Brain pericyte (primary cell): Measurements from ENCODE around the gene SORCS2.
A peak's percentile ranks its signal among the peaks of the same experiment; 100 is the strongest.

Experiments
- DNase-seq: peaks from one replicate; pipeline ENCODE4 v3.0.0-alpha.2; 2012; ENCODE audit warnings: low read depth, low spot score

The SORCS2 gene

DNA sequence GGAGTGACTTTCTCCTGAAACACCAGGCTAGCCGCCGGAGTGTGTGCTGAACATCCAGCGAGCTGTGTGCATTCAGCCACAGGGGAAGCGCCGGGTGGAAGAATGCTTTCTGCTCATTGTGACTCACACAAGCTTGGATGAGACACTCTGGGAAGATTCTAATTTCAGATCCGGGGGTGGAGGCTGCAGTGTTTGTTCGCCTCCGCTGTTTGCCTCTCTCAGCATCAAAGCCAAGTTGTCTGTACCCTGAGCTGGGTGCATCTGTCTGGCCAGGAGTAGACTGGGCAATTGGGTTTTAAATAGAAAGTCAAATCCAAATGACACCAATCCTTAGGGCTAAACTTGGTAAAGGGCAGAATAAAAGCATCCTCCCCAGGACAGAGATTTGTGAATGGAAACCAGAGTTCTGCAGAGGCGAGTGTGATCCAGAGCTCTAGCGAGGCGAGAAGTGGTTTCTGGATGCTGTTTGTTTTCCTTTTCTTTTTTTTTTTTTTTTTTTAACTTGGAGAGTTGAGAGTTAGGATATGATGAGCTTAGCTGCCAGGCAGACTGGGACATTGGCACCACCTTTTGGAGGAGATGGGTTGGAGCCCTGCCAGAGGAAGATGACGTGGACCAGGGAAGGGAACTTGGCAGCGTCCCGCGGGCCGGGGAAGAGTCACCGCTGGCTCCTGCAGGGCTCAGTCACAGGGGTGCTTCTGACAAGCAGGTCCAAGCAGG, 438.4 kb downstream of the SORCS2 start:
- DNase-seq, result peak; percentile 64

DNA sequence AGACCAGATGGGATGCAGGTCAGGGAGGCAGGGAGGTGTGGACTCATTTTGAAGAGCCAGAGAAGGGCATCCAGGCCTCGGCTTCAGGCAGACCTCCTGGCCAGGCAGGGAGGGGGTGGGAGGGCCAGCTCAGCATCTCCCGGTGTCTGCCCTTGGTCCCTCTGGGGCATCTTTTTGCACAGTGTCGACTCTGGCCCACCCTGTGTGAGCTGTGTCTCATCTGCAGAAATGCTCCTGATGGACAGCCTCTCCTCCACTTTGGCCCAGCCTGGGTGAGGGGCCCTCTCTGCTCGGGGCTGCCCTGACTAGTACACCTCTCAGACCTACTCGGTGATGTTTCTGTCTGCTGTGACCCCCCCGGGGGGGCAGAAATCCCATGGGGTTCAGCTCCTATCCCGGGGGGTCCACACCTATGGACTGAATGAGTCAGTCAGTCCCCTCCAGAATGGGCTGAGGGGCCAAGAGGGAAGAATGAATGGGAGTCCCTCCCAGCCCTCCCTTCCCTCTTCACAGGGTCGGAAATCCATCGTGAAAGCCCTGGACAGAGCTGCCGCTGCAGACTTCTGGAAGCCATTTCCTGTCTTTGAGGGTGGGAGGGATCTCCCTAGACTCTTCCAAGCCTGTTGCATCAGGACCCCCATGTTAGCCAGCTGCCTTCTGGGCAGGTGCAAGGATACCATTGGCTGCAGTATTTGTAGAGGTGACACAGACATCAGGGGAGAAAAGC, 439.1 kb downstream of the SORCS2 start:
- DNase-seq, result no peak

DNA sequence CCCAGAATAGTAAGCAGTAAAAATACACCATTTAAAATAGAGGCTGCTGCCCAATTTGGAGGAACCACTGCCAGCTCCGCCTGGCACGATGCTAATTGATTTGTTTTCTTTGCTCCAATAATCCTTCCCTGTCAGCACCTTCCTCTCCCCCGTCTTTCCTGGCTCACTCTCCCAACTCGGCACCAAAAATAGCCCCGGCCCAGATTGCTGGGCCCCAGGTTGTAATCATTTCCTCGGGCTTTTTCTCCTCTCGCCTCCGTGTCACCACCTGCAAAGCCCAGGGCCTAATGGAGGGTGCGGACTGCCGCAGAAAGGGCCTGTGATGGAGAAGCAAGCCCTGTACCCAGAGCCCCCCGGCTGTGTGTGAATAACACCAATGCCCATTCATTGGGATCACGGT, 440.0 kb downstream of the SORCS2 start:
- DNase-seq, result no peak

DNA sequence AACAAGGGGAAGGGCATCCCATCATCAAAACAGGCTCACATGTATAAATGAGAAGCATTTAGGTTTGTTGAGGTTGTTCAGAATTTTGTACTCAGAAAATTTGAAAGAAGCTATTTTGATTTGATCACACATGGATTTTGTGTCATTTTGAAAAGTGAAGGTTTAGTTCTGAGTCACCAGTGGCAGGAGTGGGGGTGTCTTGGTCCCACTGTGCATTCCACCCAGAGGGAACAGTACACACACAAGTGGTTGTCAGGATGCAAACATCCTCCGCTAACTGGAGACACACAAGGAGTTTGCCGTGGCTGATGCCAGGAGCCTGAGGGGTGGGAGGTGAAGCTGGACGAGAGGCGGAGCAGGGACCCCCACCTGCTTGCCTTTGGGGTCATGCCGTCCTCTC, 440.6 kb downstream of the SORCS2 start:
- no peak for DNase-seq

DNA sequence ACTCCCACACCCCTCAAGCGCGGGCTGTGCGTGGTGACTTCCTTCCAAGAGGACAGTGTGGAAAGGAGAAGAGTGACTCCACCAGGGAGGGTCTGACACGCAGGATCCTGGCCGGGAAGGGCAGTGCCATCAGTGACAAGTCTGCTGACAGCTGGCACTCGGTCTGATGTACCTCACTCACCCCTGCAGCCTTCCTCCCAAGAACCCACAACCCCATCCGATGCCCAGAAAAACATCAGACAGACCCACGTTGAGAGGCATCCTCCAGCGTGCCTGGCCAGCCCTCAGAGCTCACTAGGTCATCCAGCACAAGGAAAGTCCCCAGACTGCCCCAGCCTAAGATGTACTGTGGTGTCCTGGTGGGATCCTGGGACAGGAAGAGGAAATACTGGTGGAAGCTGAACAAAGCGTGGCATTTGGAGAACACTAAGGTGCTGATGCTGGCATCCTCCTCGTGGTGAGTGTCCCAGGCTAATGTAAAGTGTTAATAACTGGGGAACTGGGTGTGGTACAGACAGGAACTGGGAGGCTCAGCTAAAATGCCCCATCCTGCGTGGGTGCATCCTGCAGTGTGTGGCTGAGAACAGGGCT, 442.4 kb downstream of the SORCS2 start:
- DNase-seq, result no peak

DNA sequence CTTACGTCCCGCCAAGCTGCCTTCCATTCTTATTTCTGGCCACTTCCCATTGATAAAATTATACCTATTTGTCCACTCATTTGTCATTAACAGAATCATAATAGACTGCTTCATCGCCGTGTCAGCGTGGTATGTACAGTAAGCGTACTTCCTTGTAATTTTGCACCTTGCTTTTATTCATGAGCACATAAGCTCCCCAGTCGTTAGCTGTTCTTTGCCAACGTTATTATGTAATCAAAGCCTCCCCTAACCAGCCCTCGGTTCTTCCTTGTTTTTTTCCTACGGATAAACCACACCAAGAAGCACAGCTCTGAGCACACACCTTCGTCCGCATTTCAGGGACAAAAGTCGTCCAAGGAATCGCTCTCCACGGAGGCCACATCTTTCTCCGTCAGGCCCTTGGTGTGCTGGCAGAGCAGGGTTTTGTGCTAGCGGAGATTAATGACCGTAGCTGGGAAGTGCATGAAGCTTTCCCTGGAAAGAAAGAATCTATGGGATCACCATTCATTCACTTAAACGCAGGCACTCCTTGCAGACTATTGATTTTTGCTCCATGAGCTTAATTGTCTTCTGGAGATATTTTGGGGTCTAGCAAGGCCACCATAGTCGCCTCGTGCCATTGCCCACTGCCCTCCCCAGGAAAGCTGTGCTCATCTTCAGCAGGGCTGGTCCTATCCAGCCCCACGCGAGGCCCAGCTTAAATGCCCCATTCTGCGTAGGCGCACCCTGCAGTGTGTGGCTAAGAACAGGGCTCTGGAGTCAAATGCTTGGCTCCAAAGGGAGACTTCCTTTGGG, 443.3 kb downstream of the SORCS2 start:
- DNase-seq, result no peak

DNA sequence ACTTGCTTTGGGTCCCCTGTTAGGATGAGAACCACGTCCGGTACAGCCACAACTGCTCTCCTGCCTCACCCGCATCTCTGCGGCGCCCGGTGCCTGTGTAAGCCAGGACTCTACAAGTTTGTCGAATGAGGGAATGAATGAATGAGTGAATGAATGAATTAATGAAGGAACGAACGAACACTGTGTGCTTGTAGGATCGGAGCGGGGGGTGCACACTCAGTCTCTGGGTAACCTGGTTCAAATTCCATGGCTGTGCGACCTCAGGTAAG, 443.8 kb downstream of the SORCS2 start:
- no peak for DNase-seq

DNA sequence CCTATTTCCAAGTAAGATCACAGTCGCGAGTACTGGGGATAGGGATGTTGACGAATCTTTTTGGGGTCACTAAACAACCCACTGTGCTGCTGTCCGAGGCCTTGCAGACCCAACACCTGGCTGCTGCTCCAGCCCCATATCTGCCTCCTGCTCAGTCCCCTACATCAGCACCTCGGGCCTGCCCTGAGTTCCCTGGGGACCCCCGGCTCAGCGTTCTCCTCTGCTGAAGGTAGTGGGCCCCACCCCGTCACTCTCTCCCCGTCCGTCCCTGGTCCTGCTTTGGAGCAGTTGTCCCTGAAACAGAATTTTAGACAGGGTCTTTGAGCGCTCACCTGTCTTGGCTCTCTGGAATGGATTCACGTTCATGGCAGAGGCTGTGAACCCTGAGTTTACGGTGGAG, 444.8 kb downstream of the SORCS2 start:
- no peak for DNase-seq

DNA sequence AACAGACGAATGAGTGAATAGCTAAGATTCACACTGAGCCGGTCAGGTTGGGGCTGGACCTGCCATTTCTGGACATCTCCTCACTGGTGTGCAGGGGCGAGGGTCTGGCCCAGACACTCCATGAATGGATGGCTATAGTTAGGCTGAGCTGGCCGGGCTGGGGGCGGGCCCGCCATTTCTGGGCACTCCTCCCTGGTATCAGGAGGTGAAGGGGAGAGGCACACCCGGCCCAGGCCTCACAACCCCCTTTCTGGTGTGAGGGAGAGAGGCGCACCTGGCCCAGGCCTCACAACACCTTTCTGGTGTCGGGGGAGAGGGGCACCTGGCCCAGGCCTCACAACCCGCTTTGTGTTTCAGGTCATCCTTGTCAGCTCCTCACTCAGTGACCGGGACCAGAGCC, 445.6 kb downstream of the SORCS2 start:
- no peak for DNase-seq

DNA sequence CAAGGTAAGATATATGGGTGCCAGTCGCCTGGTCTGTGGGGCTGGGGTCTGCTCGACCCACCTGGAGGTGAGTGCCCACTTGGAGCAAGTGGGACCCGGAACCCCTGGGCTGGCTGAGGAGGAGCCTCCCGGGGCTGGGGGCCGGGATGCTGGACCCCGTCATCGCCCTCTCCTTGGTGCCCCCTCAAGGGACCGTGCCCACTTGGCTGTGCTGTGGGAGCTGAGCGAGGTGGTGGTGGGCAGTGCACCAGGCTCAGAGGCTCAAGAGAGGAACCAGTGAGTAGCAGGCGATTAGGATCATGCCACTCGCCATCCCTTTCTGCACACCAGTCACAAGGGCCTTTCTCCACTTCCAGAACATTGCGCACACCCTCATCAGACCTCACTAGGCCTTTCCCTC, 446.2 kb downstream of the SORCS2 start:
- DNase-seq, result no peak

DNA sequence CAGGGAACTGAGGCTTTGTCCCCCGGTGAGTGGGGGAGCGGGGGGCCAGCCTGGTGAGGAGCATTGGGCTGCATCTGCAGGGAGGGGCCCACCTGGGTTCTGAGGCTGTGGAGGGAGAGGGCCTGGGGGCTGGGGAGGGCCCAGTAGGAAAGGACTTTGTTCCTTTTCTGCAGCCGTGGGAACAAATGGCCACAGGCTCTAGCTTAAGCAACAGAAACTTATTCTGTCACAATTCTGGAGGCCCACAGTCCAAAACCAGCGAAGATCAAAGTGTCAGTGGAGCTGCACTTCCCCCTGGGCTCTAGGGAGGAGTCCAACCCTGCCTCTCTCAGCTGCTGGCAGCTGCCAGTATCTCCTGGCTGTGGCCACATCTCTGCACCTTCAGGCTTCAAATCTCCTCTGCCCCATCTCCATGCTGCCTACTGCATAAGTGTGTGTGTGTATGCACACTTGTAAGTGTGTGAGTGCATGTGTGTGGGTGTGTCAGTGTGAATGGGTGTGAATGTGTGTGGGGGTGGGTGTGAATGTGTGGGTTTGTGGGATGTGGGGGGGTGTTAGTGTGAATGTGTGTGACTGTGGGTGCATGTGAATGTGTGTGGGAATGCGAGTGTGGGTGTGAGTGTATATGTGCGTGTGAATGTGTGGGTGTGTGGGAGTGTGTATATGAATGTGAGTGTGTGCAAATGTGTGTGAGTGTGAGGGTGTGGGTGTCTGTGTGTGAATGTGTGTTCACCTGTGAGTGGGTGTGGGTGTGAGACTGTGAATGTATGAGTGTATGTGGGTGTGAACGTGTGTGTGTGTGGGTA, 446.8 kb downstream of the SORCS2 start:
- DNase-seq, result no peak

DNA sequence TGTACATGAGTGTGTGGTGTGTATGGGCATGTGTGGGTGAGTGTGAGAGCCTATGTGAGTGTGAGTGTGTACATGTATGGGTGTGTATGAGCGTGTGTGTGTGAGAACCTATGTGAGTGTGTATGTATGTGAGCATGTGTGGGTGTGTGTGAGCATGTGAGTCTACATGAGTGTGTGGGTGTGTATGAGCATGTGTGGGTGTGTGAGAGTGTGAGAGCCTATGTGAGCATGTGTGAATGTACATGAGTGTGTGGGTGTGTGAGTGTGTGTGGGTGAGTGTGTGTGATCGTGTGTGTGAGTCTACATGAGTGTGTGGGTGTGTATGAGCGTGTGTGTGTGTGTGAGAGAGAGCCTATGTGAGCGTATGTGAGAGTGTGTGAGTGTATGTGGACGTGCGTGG, 447.8 kb downstream of the SORCS2 start:
- DNase-seq, result no peak

DNA sequence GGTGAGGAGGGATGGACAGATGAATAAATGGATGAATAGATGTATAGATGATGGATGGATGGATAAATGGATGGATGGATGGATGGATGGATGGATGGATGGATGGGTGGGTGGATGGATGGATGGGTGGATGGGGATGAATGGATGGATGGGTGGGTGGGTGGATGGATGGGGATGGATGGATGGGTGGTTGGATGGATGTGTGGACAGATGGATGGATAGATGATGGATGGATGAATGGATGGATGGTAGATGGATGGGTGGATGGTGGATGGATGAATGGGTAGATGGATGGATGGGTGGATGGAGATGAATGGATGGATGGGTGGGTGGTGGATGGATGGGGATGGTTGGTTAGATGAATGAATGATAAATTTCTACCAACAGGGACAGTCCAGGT, 449.4 kb downstream of the SORCS2 start:
- DNase-seq, result no peak

DNA sequence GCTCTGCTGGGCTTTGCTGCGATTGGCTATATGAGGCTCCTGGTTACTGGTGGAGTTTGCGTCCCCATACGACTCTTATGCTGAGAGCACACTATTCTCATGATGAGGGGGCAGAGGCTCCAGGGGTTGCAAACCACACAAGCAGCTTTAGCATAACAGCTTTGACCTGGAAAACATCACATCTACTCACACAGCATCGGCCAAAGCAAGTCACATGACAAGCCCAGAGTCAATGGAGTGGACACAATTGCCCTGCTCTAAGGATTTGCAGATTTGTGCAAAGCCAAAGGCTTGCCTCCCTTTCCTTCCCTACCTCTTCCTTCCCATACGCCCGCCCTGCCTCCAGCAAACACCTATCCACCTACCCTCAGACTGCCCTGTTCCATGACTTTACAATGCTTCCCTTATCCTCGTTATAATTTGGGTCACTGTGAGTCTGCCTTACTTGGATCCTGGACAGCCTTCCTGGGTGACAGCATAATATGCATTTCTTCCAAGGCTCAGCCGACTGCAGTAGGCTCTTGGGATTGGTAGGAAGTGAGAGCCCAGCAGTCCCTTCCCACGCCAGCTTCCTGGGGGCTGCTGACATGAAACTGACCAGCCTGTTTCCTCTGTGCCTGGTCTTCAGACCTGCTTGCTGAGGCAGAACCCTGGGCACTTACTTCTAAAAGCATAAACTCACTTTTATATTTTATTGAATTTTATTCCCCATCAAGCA, 450.6 kb downstream of the SORCS2 start:
- no peak for DNase-seq

DNA sequence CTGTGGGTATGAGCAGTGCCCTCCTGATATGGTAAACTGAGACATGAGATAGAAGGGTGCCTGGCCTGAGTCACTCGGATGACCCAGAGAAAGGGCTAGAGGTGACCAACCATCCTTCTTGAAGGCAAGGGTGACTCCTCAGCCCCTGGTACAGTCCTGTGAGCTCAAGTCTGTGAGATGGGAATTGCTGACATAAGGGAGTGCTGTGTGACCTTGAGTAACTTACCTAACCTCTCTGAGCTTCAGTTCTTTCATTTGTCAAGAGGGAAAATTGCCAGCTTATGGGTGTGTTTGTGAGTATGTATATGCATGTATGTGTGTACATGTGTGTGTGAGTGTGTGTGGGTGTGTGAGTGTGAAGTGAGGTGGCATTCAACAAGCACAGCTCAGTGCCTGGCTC, 452.8 kb downstream of the SORCS2 start:
- no peak for DNase-seq

DNA sequence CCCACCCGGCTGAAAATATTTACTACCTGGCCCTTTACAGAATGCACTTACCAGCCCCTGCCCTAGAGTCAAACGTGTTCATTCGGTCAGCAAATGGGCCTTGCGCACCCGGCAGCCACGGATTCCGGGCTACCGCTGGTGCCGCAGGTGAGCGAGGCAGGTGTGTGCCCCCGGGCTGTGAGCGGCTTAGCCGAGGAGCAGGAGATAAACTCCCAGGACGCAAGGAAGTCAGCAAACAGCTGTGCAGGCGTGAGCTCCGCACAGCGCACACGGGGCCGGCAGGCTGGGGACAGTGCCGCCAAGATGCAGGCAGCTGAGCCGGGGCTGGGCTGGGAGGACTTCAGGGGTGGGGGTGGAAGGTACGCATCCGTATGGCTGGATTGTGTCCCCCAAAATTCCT, 453.6 kb downstream of the SORCS2 start:
- DNase-seq, result no peak

DNA sequence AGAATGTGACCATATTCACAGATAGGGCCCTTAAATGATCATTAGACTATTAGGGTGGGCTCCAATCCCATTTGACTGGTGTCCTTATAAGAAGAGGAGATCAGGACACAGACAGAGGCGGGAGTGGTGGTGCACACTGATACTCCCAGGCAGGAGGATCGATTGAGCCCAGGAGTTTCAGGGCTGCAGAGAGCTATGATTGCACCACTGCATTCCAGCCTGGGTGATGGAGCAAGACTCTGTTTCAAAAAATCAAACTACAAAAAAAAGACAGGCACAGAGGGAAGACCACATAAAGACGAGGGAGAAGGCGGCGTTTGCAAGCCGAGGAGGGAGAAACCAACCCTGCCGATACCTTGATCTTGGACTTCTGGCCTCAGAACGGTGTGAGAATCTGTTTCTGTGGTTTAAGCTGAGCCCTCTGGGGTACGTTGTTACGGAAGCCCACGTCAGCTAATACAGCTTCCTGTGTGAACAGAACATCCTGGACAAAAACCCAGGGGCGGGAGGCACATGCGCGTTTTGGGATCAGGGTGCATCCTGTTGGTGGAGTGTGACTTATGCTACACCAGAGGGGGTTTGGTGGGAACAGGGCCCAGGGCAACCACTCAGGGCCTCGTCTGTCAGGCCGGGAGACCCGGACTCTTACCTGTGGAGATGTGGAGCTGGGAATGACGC, 454.2 kb downstream of the SORCS2 start:
- DNase-seq, result no peak

DNA sequence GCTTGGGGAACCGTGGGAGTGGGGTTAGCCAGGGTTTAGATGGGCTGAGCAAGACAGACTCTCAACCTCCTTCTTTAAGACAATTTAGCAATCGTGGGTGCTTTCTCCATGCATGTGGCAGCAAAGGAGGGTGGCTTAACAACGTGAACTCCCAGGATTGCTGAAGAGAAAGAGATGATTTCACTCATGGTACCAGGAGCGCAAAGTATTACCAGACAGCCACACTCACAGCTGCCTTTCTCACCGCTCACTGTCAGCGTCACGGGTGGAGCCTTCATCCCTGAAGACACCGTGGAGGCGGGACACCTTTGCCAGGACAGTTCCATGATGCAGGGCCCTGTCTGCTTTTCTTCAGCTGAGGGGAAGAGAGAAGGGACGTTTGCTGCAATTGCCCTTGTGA, 454.8 kb downstream of the SORCS2 start:
- no peak for DNase-seq

DNA sequence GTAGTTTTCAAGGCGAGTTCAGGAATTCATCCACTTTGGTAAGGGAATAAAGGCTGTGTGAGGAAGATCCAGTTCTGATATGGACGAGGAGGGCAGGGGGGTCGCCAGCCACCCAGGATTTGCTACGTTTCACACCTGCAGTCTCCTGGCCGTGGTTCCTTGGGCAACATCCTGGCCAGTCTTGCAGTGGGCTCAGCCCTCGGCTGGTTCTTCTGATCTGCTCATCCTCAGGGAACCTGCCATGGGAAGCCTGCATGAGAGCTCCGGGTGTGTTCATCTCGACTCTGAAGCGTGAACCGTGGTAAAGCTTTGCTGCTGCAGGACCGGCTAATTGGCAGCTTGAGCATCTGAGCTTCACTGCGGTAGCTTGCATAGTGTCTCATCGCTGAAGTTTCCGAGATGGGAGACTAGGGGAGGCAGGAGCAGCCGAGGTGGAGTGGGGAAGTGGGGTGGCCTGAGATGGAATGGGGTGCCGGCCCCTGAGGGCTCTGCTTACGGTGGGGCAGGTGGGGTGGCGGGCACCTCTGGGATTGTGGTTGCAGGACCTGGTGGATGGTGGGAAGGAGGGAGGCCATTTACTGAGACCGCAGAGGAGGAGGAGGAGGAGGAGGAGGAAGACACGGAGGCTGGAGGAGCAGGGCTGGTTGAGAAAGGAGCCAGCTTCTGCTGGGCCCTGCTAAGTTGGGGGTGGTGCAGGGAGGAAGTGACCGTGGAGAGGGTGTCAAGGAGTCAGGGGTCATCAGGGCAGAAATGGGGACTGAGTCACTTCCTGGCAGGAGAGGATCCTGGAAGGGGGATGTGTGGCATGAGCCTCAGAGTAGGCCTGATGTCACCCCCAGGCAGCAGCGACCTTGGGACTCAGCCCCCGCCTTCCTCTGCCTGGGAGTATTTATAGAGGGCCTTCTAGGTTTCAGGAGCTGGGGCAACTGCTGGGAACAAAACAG, 455.5 kb downstream of the SORCS2 start:
- DNase-seq, result no peak
